ENCODE measurements around the gene GTPBP4. TPM values are rescaled to one million over a fixed set of nuclear protein-coding genes. Genes with fewer than 3 reads are reported as not detected.

GTPBP4 gene
- total and polyA plus RNA-seq, 9 of the 15 experiments (the other 6 are each of a cell fraction or from before 2014, with no cell fraction given), result 79.0 to 155 (median 128) TPM

GRCh38 chr10:987870-988666, at the start of gene GTPBP4 (continued):
- TF ChIP-seq ZNF639 (CRISPR knock-in tag; conservative IDR thresholded peaks at IDR 0.05 in 1 of 2, IDR thresholded peaks at IDR 0.05 in 1 of 2), result no peak
- no peak for TF ChIP-seq ZKSCAN8 (CRISPR knock-in tag; IDR thresholded peaks at IDR 0.05)
- TF ChIP-seq CTCFL (IDR thresholded peaks at IDR 0.05; ENCODE audit: borderline replicate concordance, insufficient read depth, low read depth, low read length, poor library complexity, severe bottlenecking), result peak; percentile 96
- peak; percentile 93 for TF ChIP-seq MXI1 (IDR thresholded peaks at IDR 0.05; ENCODE audit: low read depth, low read length)
- no peak for TF ChIP-seq ZNF589 (CRISPR knock-in tag; IDR thresholded peaks at IDR 0.05; ENCODE audit: low read depth)
- no peak for TF ChIP-seq MCM2 (IDR thresholded peaks at IDR 0.05; ENCODE audit: low read depth)
- TF ChIP-seq MTA3 (IDR thresholded peaks at IDR 0.05; ENCODE audit: borderline replicate concordance), result no peak; the same call in 1 of the 2 replicates
- TF ChIP-seq SMARCC2 (IDR thresholded peaks at IDR 0.05; ENCODE audit: low read depth), result no peak
- TF ChIP-seq THAP7 (CRISPR knock-in tag; IDR thresholded peaks at IDR 0.05), result no peak
- TF ChIP-seq ZNF778 (CRISPR knock-in tag; IDR thresholded peaks at IDR 0.05), result no peak
- no peak for TF ChIP-seq HDAC3 (IDR thresholded peaks at IDR 0.05; ENCODE audit: borderline replicate concordance, partially characterized antibody)
- TF ChIP-seq NCOA6 (IDR thresholded peaks at IDR 0.05), result no peak
- no peak for TF ChIP-seq HINFP (tag; conservative IDR thresholded peaks at IDR 0.05; ENCODE audit: low read depth)
- no peak for TF ChIP-seq SNAPC5 (CRISPR knock-in tag; IDR thresholded peaks at IDR 0.05)
- TF ChIP-seq CHD2 (IDR thresholded peaks at IDR 0.05; ENCODE audit: low read depth, low read length), result peak; percentile 60
- no peak for TF ChIP-seq KLF6 (CRISPR knock-in tag; IDR thresholded peaks at IDR 0.05; ENCODE audit: borderline replicate concordance)
- no peak for TF ChIP-seq ZNF707 (CRISPR knock-in tag; conservative IDR thresholded peaks at IDR 0.05)
- TF ChIP-seq FOXM1 (IDR thresholded peaks at IDR 0.05; ENCODE audit: low read depth), result no peak
- TF ChIP-seq FOXM1 (CRISPR knock-in tag; IDR thresholded peaks at IDR 0.05; ENCODE audit: low read depth), result no peak
- peak; percentile 59; the same call in 1 of the 2 replicates for TF ChIP-seq JUN (IDR thresholded peaks at IDR 0.05; ENCODE audit: borderline replicate concordance, low read depth, low read length)
- TF ChIP-seq JUN (CRISPR knock-in tag; IDR thresholded peaks at IDR 0.05; ENCODE audit: borderline replicate concordance), result no peak
- TF ChIP-seq ZNF24 (IDR thresholded peaks at IDR 0.05), result no peak
- TF ChIP-seq SREBF2 (CRISPR knock-in tag; IDR thresholded peaks at IDR 0.05), result no peak

Data from K562 (cell line).